Measurements from ENCODE around the gene GNA14.

- TF ChIP-seq POLR2A (IDR thresholded peaks at IDR 0.05; ENCODE audit: low read length) (no peak), MAZ (IDR thresholded peaks at IDR 0.05; ENCODE audit: borderline replicate concordance, low read depth, low read length) (no peak), GATA3 (IDR thresholded peaks at IDR 0.05; ENCODE audit: borderline replicate concordance) (no peak), USF2 (IDR thresholded peaks at IDR 0.05) (no peak)
- TF ChIP-seq, protein P1, sequence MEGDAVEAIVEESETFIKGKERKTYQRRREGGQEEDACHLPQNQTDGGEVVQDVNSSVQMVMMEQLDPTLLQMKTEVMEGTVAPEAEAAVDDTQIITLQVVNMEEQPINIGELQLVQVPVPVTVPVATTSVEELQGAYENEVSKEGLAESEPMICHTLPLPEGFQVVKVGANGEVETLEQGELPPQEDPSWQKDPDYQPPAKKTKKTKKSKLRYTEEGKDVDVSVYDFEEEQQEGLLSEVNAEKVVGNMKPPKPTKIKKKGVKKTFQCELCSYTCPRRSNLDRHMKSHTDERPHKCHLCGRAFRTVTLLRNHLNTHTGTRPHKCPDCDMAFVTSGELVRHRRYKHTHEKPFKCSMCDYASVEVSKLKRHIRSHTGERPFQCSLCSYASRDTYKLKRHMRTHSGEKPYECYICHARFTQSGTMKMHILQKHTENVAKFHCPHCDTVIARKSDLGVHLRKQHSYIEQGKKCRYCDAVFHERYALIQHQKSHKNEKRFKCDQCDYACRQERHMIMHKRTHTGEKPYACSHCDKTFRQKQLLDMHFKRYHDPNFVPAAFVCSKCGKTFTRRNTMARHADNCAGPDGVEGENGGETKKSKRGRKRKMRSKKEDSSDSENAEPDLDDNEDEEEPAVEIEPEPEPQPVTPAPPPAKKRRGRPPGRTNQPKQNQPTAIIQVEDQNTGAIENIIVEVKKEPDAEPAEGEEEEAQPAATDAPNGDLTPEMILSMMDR (IDR thresholded peaks at IDR 0.05) = no peak
Measured at GRCh38 chr9:77663754-77664153, 15.6 kb upstream of the GNA14 start.
